ENCODE measurements around the gene TBC1D22B.
"Not testable (repeated sequence)": the region's sequence is repeated elsewhere in the genome, so short reads cannot be mapped to it uniquely, and the experiment has no call there.

The TBC1D22B gene

GRCh38 chr6:37293426-37293825 lies 35.9 kb downstream of the TBC1D22B start:
- Histone ChIP-seq H3K27me3 (ENCODE audit: control insufficient read depth, insufficient read depth, low read length) (no peaks in the 10 kb centered on the region), H3K9me3 (ENCODE audit: control insufficient read depth, insufficient read depth, low read length) (no peaks in the 10 kb centered on the region), H3K4me1 (ENCODE audit: control insufficient read depth, insufficient read depth, low read length) (no peaks in the 10 kb centered on the region), H3K9ac (ENCODE audit: low read depth, low read length) (no peak overlapping the region), H3K4me3 (ENCODE audit: low read depth, low read length) (no peak overlapping the region), H3K36me3 (ENCODE audit: control insufficient read depth, insufficient read depth, low read length) (peaks cover 10% of the 10 kb centered on the region)

GRCh38 chr6:37297637-37298036 lies 40.1 kb downstream of the TBC1D22B start:
- H3K4me1 ChIP-seq (ENCODE audit: control insufficient read depth, insufficient read depth, low read length); H3K27me3 ChIP-seq (ENCODE audit: control insufficient read depth, insufficient read depth, low read length); H3K36me3 ChIP-seq (ENCODE audit: control insufficient read depth, insufficient read depth, low read length): not testable (repeated sequence)

DNA sequence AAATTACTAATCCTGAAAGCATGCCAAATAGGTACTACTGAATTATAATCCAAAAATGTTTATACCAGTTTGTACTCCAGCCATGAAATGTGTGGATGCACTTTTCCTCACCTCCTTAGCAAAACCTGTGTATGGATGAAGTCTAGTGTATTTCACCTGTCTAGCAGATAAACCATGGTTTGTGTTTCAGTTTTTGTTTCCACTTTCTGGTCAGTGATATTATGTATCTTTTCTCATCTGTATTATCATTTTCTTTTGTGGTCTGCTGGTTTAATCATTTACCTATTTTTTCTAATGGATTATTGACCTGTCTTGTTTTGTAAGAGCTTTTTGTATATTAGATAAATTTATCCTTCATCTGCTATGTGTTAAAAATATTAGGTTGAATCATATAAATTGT lies 41.4 kb downstream of the TBC1D22B start:
- peaks cover 10% of the 10 kb centered on the region for H3K36me3 ChIP-seq (ENCODE audit: control insufficient read depth, insufficient read depth, low read length)
- no peak overlapping the region for H3K9ac ChIP-seq (ENCODE audit: low read depth, low read length)
- H3K4me3 ChIP-seq (ENCODE audit: low read depth, low read length) = no peak overlapping the region
- no peaks in the 10 kb centered on the region for H3K4me1 ChIP-seq (ENCODE audit: control insufficient read depth, insufficient read depth, low read length)
- no peaks in the 10 kb centered on the region for H3K9me3 ChIP-seq (ENCODE audit: control insufficient read depth, insufficient read depth, low read length)
- no peaks in the 10 kb centered on the region for H3K27me3 ChIP-seq (ENCODE audit: control insufficient read depth, insufficient read depth, low read length)

More at GRCh38 chr6:37297637-37298036, 40.1 kb downstream of the TBC1D22B start:
- H3K4me3 ChIP-seq (ENCODE audit: low read depth, low read length); H3K9me3 ChIP-seq (ENCODE audit: control insufficient read depth, insufficient read depth, low read length); H3K9ac ChIP-seq (ENCODE audit: low read depth, low read length): not testable (repeated sequence)

DNA sequence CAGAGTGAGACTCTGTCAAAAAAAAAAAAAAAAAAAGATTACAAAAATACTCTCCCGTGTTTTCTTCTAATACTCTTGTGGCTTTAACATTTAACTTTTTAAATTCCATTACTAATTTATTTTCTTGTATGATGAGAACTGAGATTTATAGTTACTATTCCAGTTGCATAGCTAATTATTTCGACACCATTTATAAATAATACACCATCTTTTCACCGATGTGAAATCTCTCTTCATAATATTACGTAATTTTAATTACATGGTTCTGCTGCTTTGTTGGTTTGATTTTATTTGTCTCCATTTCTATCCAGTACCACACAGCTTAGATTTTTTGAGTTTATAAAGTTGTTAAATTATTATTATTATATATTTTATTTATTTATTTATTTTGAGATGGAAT lies 42.4 kb downstream of the TBC1D22B start:
- H3K27me3 ChIP-seq (ENCODE audit: control insufficient read depth, insufficient read depth, low read length) = no peaks in the 10 kb centered on the region
- H3K9ac ChIP-seq (ENCODE audit: low read depth, low read length) = no peak overlapping the region
- H3K36me3 ChIP-seq (ENCODE audit: control insufficient read depth, insufficient read depth, low read length) = peaks cover 10% of the 10 kb centered on the region
- H3K4me3 ChIP-seq (ENCODE audit: low read depth, low read length) = no peak overlapping the region
- H3K9me3 ChIP-seq (ENCODE audit: control insufficient read depth, insufficient read depth, low read length) = no peaks in the 10 kb centered on the region
- no peaks in the 10 kb centered on the region for H3K4me1 ChIP-seq (ENCODE audit: control insufficient read depth, insufficient read depth, low read length)

DNA sequence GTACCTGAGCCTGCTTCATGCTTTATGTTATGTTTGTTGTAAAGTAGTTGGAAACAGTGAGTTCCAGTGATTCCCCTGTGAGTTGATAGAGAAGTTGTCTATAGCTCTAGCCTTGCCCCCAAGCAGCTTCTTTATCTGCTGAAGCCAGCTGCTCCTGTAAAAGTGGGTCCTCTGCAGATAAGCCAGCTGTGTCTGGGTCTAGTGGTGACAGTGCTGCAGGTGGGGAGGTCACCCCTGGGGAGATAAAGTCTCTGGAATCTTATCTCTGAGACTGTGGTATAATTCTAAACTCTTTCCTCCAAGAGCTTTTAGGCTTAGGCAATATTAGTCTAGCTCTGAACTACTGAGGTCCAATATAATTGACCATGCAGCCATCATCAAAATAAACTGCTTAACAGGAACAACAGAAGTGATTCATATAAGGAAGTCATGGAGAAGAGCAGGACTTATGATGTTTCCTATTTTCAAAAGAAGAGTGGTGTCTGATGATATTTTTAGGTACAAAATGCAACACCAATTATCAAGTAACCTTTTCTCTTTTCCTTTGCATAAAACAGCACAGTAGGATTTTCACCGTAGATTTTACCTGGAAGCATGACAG lies 44.6 kb downstream of the TBC1D22B start:
- no peaks in the 10 kb centered on the region for H3K27me3 ChIP-seq (ENCODE audit: control insufficient read depth, insufficient read depth, low read length)
- H3K9me3 ChIP-seq (ENCODE audit: control insufficient read depth, insufficient read depth, low read length) = no peaks in the 10 kb centered on the region
- H3K4me3 ChIP-seq (ENCODE audit: low read depth, low read length) = no peak overlapping the region
- no peaks in the 10 kb centered on the region for H3K4me1 ChIP-seq (ENCODE audit: control insufficient read depth, insufficient read depth, low read length)
- H3K9ac ChIP-seq (ENCODE audit: low read depth, low read length) = no peak overlapping the region
- peaks cover 6% of the 10 kb centered on the region for H3K36me3 ChIP-seq (ENCODE audit: control insufficient read depth, insufficient read depth, low read length)

DNA sequence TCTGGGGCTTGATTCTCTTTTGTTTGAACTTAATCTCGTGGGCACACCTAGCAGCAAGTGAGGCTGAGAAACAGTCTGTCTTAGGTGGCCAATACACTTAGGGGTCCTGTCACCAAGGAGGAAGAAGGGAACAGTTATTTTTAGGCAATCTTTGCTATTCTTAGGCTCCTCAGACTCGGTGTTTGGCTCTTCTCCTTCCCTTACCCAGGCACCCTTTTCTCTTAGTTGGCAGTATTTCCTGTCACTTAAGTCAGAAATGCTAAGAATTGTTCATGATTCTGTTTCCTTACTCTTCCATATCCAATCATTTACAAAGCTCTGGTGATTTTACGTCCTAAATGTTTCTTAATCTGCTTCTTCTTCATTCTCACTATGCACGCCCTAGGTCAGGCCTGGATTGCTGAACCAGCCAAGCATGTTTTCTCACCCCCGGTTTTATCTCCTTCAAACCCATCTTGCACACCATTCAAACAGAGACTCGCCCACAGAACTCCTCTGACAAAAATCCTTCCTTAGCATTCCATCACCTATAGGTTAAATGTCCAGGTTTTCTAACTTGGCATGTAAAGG lies 45.6 kb downstream of the TBC1D22B start:
- H3K27me3 ChIP-seq (ENCODE audit: control insufficient read depth, insufficient read depth, low read length) = no peaks in the 10 kb centered on the region
- no peak overlapping the region for H3K9ac ChIP-seq (ENCODE audit: low read depth, low read length)
- no peaks in the 10 kb centered on the region for H3K9me3 ChIP-seq (ENCODE audit: control insufficient read depth, insufficient read depth, low read length)
- no peak overlapping the region for H3K4me3 ChIP-seq (ENCODE audit: low read depth, low read length)
- no peaks in the 10 kb centered on the region for H3K4me1 ChIP-seq (ENCODE audit: control insufficient read depth, insufficient read depth, low read length)
- H3K36me3 ChIP-seq (ENCODE audit: control insufficient read depth, insufficient read depth, low read length) = peaks cover 6% of the 10 kb centered on the region

- no peak overlapping the region for H3K4me3 ChIP-seq (ENCODE audit: low read depth, low read length)
These were observed 46.4 kb downstream of the TBC1D22B start for GRCh38 chr6:37303891-37304503.

GRCh38 chr6:37304766-37305165 lies 47.2 kb downstream of the TBC1D22B start:
- Histone ChIP-seq H3K36me3 (ENCODE audit: control insufficient read depth, insufficient read depth, low read length) (peaks cover 6% of the 10 kb centered on the region), H3K27me3 (ENCODE audit: control insufficient read depth, insufficient read depth, low read length) (no peaks in the 10 kb centered on the region), H3K4me1 (ENCODE audit: control insufficient read depth, insufficient read depth, low read length) (no peaks in the 10 kb centered on the region), H3K9ac (ENCODE audit: low read depth, low read length) (no peak overlapping the region), H3K4me3 (ENCODE audit: low read depth, low read length) (no peak overlapping the region), H3K9me3 (ENCODE audit: control insufficient read depth, insufficient read depth, low read length) (no peaks in the 10 kb centered on the region)

More at GRCh38 chr6:37303891-37304503, 46.4 kb downstream of the TBC1D22B start:
- H3K36me3 ChIP-seq (ENCODE audit: control insufficient read depth, insufficient read depth, low read length) = peaks cover 6% of the 10 kb centered on the region
- no peaks in the 10 kb centered on the region for H3K27me3 ChIP-seq (ENCODE audit: control insufficient read depth, insufficient read depth, low read length)
- H3K9ac ChIP-seq (ENCODE audit: low read depth, low read length) = no peak overlapping the region
- no peaks in the 10 kb centered on the region for H3K4me1 ChIP-seq (ENCODE audit: control insufficient read depth, insufficient read depth, low read length)
- H3K9me3 ChIP-seq (ENCODE audit: control insufficient read depth, insufficient read depth, low read length) = no peaks in the 10 kb centered on the region

DNA sequence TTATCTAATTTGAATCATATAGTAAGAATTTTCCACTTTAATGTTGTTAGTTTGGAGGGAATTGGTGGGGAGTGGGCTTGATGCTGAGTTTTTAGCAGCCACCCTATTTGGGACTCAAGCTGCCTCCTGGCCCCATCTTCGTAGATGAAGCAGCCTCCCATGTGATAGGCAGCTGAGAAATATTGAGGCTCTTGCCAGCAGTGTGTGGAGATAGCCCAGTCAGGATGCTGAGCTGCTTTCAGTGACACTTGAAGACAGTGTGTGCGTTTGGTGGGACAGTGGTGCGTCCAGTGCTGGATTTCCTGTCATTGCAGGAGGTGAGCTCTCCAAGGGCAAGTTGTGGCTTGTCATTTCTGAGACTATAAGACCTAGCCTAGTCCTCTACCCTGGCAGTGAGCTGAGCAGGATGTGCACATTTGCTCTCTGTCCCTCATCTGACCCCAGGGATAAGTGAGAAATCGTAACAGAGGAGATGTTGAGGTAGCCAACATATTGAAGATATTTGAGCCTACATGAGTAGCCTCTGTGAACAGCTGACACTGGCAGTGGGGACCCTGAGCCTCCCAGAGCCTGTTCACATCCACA lies 48.4 kb downstream of the TBC1D22B start:
- H3K9me3 ChIP-seq (ENCODE audit: control insufficient read depth, insufficient read depth, low read length) = no peaks in the 10 kb centered on the region
- H3K4me1 ChIP-seq (ENCODE audit: control insufficient read depth, insufficient read depth, low read length) = no peaks in the 10 kb centered on the region
- no peak overlapping the region for H3K4me3 ChIP-seq (ENCODE audit: low read depth, low read length)
- H3K27me3 ChIP-seq (ENCODE audit: control insufficient read depth, insufficient read depth, low read length) = no peaks in the 10 kb centered on the region
- no peak overlapping the region for H3K9ac ChIP-seq (ENCODE audit: low read depth, low read length)
- H3K36me3 ChIP-seq (ENCODE audit: control insufficient read depth, insufficient read depth, low read length) = peaks cover 6% of the 10 kb centered on the region

GRCh38 chr6:37306624-37307222 lies 49.2 kb downstream of the TBC1D22B start:
- Histone ChIP-seq H3K9ac (ENCODE audit: low read depth, low read length) (no peak overlapping the region), H3K9me3 (ENCODE audit: control insufficient read depth, insufficient read depth, low read length) (no peaks in the 10 kb centered on the region), H3K27me3 (ENCODE audit: control insufficient read depth, insufficient read depth, low read length) (no peaks in the 10 kb centered on the region), H3K36me3 (ENCODE audit: control insufficient read depth, insufficient read depth, low read length) (peaks cover 6% of the 10 kb centered on the region), H3K4me3 (ENCODE audit: low read depth, low read length) (no peak overlapping the region), H3K4me1 (ENCODE audit: control insufficient read depth, insufficient read depth, low read length) (no peaks in the 10 kb centered on the region)

- H3K36me3 ChIP-seq (ENCODE audit: control insufficient read depth, insufficient read depth, low read length); H3K4me3 ChIP-seq (ENCODE audit: low read depth, low read length); H3K9ac ChIP-seq (ENCODE audit: low read depth, low read length); H3K4me1 ChIP-seq (ENCODE audit: control insufficient read depth, insufficient read depth, low read length); H3K9me3 ChIP-seq (ENCODE audit: control insufficient read depth, insufficient read depth, low read length); H3K27me3 ChIP-seq (ENCODE audit: control insufficient read depth, insufficient read depth, low read length): not testable (repeated sequence)
These were observed 49.9 kb downstream of the TBC1D22B start for GRCh38 chr6:37307484-37307883.
